Hypothalamus (tissue), 51 donors: ENCODE results near the gene RPL22.
A peak's percentile ranks its signal among the peaks of the same experiment; 100 is the strongest.

Experiments used
- DNase-seq, 51 donors: peaks; one replicate each; lab custom pipeline; 2025; lab: John Stamatoyannopoulos, UW

Gene RPL22

GRCh38 chr1:6199298-6200187 lies at the start of gene RPL22:
Gene RPL22, minus strand, starts transcription at chr1:6199595. Its CDS starts 22 bp downstream, at chr1:6199573.
- DNase-seq = peak; percentile 77 to 99 (median 95)

- no peak for DNase-seq
Measured at GRCh38 chr1:6248161-6248776, 48.9 kb upstream of the RPL22 start.

GRCh38 chr1:6247651-6248050 lies 48.3 kb upstream of the RPL22 start:
- DNase-seq = no peak

- peak in 47 of 51 donors; percentile 17 to 83 (median 54) for DNase-seq
Measured at GRCh38 chr1:6246497-6247467, 47.4 kb upstream of the RPL22 start.

- DNase-seq = peak in 7 of 51 donors; percentile 14 to 41 (median 25)
Measured at GRCh38 chr1:6245869-6246496, 46.6 kb upstream of the RPL22 start.

- peak in 41 of 51 donors; percentile 4 to 74 (median 44) for DNase-seq
Measured at GRCh38 chr1:6245086-6245868, 45.9 kb upstream of the RPL22 start.

- DNase-seq = no peak
Measured at GRCh38 chr1:6244401-6245049, 45.1 kb upstream of the RPL22 start.

GRCh38 chr1:6243993-6244392 lies 44.6 kb upstream of the RPL22 start, which contains the start of gene HES3:
Gene HES3, plus strand, starts transcription at chr1:6244179. Its CDS starts 187 bp downstream, at chr1:6244366.
- DNase-seq = no peak

GRCh38 chr1:6243053-6243834 lies 43.8 kb upstream of the RPL22 start:
- DNase-seq = no peak

GRCh38 chr1:6241887-6242740 lies 42.7 kb upstream of the RPL22 start:
- peak in 8 of 51 donors; percentile 4 to 39 (median 12) for DNase-seq

GRCh38 chr1:6241107-6241886 lies 41.9 kb upstream of the RPL22 start:
- DNase-seq = no peak

- DNase-seq = no peak
Measured at GRCh38 chr1:6239950-6240768, 40.8 kb upstream of the RPL22 start.

GRCh38 chr1:6239213-6239752 lies 39.9 kb upstream of the RPL22 start:
- DNase-seq = no peak

GRCh38 chr1:6237093-6237492 lies 37.7 kb upstream of the RPL22 start:
- DNase-seq = no peak

GRCh38 chr1:6235296-6235677 lies 35.9 kb upstream of the RPL22 start:
- peak in 4 of 51 donors; percentile 33 to 52 (median 38) for DNase-seq
